GM12878 (cell line): Measurements from ENCODE around the gene CST6. TPM values are rescaled to one million over a fixed set of nuclear protein-coding genes. Genes with fewer than 3 reads are reported as not detected.

Source experiments
- ATAC-seq: fragments of 200-7000 bp; cut with Tn5 transposase; 3 replicates; pipeline ENCODE4 v1.9.1; 2020; ENCODE audit warnings: mild to moderate bottlenecking, moderate library complexity
- BruUV-seq: library from RNA; stranded (reverse); fragments of 400-500 nt; replicated peaks from 2 replicates; lab custom pipeline; 2021; lab: Mats Ljungman, UMichigan
- CTCF ChIA-PET: fragments of 300-600 bp; sonication (Branson Sonifier 250); formaldehyde crosslinking; extraction: SDS; loops from one replicate; lab custom pipeline; 2021; ENCODE audit warnings: inconsistent platforms; lab: Yijun Ruan, JAX
- POLR2A ChIA-PET: fragments of 350-600 bp; formaldehyde crosslinking; extraction: SDS; loops from one replicate; lab custom pipeline; 2021; ENCODE audit warnings: inconsistent platforms; lab: Charles Lee
- RAD21 ChIA-PET: fragments of 300-600 bp; sonication (Branson Sonifier 250); formaldehyde crosslinking; loops from one replicate; lab custom pipeline; 2023; ENCODE audit warnings: antibody characterized with exemption; ENCODE audit not compliant: unreplicated experiment; lab: Charles Lee
- SMC1A ChIA-PET: fragments of 300-600 bp; sonication (Branson Sonifier 250); formaldehyde crosslinking; loops from one replicate; lab custom pipeline; 2023; ENCODE audit not compliant: unreplicated experiment, uncharacterized antibody; lab: Charles Lee
- DNase-seq: peaks from one replicate; pipeline ENCODE4 v3.0.0-alpha.2; 2011; ENCODE audit warnings: low read depth, low spot score
- FAIRE-seq: peaks from 3 replicates; lab custom pipeline; 2011; peaks lifted over from hg19 to GRCh38; lab: Jason Lieb, UNC
- H2AFZ ChIP-seq: 2 replicates; pipeline ENCODE4 v1.6.0; 2011; ENCODE audit warnings: low read depth, low read length, control low read depth; ENCODE audit not compliant: control insufficient read depth
- H3K27ac ChIP-seq: 2 replicates; pipeline ENCODE4 v1.5.1; 2011; ENCODE audit warnings: control low read depth; ENCODE audit not compliant: control insufficient read depth, insufficient read depth
- H3K27me3 ChIP-seq, 2 experiments: replicated peaks in 1 of 2; 2 replicates each; pipeline versions ENCODE4 v1.6.0 to v1.6.1; 2011; ENCODE audit warnings: low read length in 1 of 2; ENCODE audit not compliant: control insufficient read depth in 2 of 2, insufficient read depth in 2 of 2
- H3K36me3 ChIP-seq, 2 experiments: 2 replicates each; pipeline ENCODE4 v1.5.1; 2011; ENCODE audit warnings: low read length in 1 of 2; ENCODE audit not compliant: control insufficient read depth in 2 of 2, insufficient read depth in 2 of 2
- H3K4me1 ChIP-seq: 2 replicates; pipeline ENCODE4 v1.6.1; 2011; ENCODE audit warnings: mild to moderate bottlenecking, low read length, moderate library complexity, mixed read lengths; ENCODE audit not compliant: control insufficient read depth, insufficient read depth
- H3K4me2 ChIP-seq: 2 replicates; pipeline ENCODE4 v1.6.0; 2011; ENCODE audit warnings: control low read depth; ENCODE audit not compliant: control insufficient read depth, insufficient read depth
- H3K4me3 ChIP-seq: fragments of 200-600 bp; sonication (generic); 2 replicates; pipeline ENCODE4 v1.5.1; 2016
- H3K79me2 ChIP-seq: 2 replicates; pipeline ENCODE4 v1.6.0; 2011; ENCODE audit warnings: low read length; ENCODE audit not compliant: control insufficient read depth, insufficient read depth
- H3K9ac ChIP-seq: 2 replicates; pipeline ENCODE4 v1.8.0; 2011; ENCODE audit warnings: low read length, control low read depth, mixed read lengths; ENCODE audit not compliant: control insufficient read depth, insufficient read depth
- H3K9me3 ChIP-seq: replicated peaks from 3 replicates; pipeline ENCODE4 v1.5.1; 2011; ENCODE audit warnings: mild to moderate bottlenecking, low read length; ENCODE audit not compliant: control insufficient read depth, insufficient read depth
- H4K20me1 ChIP-seq: 2 replicates; pipeline ENCODE4 v1.6.0; 2011; ENCODE audit not compliant: control insufficient read depth, insufficient read depth
- BACH1 ChIP-seq: fragments of 450-650 bp; IDR thresholded peaks from 2 replicates; pipeline ENCODE4 v1.6.1; 2017; ENCODE audit warnings: mild to moderate bottlenecking, borderline replicate concordance
- EP300 ChIP-seq, 2 experiments: fragments of 150-350 bp in 1 of 2; IDR thresholded peaks; 2 replicates each; pipeline ENCODE4 v1.6.1; 2011 to 2012; ENCODE audit warnings: low read depth in 2 of 2, low read length in 2 of 2, borderline replicate concordance in 1 of 2, improper control_type of control experiment in 1 of 2, inconsistent platforms in 1 of 2; ENCODE audit not compliant: control insufficient read depth in 1 of 2
- MXI1 ChIP-seq: fragments of 150-350 bp; IDR thresholded peaks from 2 replicates; pipeline ENCODE4 v1.6.1; 2011; ENCODE audit warnings: low read depth, mild to moderate bottlenecking, inconsistent platforms, low read length, improper control_type of control experiment
- POLR2AphosphoS2 ChIP-seq: IDR thresholded peaks from 2 replicates; pipeline ENCODE4 v1.6.1; 2011; ENCODE audit warnings: low read depth, mild to moderate bottlenecking, low read length, improper control_type of control experiment, moderate library complexity
- POLR2AphosphoS5 ChIP-seq: IDR thresholded peaks from 2 replicates; pipeline ENCODE4 v1.6.1; 2011; ENCODE audit warnings: mild to moderate bottlenecking, low read length, inconsistent platforms
- STAT1 ChIP-seq: fragments of 450-650 bp; conservative IDR thresholded peaks from 2 replicates; pipeline ENCODE4 v1.6.1; 2014; ENCODE audit warnings: antibody characterized with exemption, mild to moderate bottlenecking
- ZNF274 ChIP-seq: IDR thresholded peaks from one replicate; pipeline ENCODE4 v1.8.0; 2011; ENCODE audit not compliant: insufficient read length, insufficient read depth
- WGBS: methylation state at CpG from one replicate; pipeline ENCODE4 v1.1.6; 2016; ENCODE audit warnings: low lambda C conversion rate; ENCODE audit not compliant: insufficient replicate concordance, insufficient coverage; ENCODE audit errors: missing lambda C conversion rate; 5-methylcytosine and 5-hydroxymethylcytosine counted together
- in situ Hi-C: fragments of 300-500 bp; cut with MboI; formaldehyde crosslinking; loops from 9 replicates; pipeline ENCODE4 v1.14.3; 2018; ENCODE audit warnings: mixed read lengths
- intact Hi-C: fragments of 100-400 bp; cut with micrococcal nuclease; formaldehyde crosslinking; loops from one replicate; pipeline ENCODE4 v1.14.2; 2022; ENCODE audit not compliant: unreplicated experiment
- polyA plus RNA-seq, 11 experiments: library from polyadenylated mRNA; depleted of rRNA in 4 of 11; unstranded in 6 of 11; stranded (reverse) in 5 of 11; fragments of >200 nt; fragmentation: Nextera tagmentation in 4 of 11; fragmentation: Illumina TruSeq in 1 of 11; extraction: Ambion mirVana in 4 of 11; extraction: Trizol in 1 of 11; gene quantifications; 1 replicate in 1 of 11; 2 replicates in 10 of 11; pipeline versions ENCODE4 v1.2.1 to v1.2.3, GENCODE V29; 2011 to 2016; ENCODE audit warnings: inconsistent platforms in 2 of 11, missing spikeins in 2 of 11, low read depth in 1 of 11
- total RNA-seq, 4 experiments: library from RNA; depleted of rRNA in 3 of 4; stranded (reverse); fragments of >200 nt in 3 of 4; fragmentation: Illumina TruSeq in 1 of 4; extraction: Trizol in 1 of 4; gene quantifications; 2 replicates each; pipeline versions ENCODE4 v1.2.1 to v1.2.3, GENCODE V29; 2013 to 2021

The CST6 gene
- total and polyA plus RNA-seq, 10 of the 15 experiments (the other 5 are each of a cell fraction or from before 2014, with no cell fraction given) = not detected

- Histone ChIP-seq H3K4me3 (no peak overlapping the region), H3K4me2 (no peak overlapping the region), H3K27ac (no peak overlapping the region), H3K27me3 (no peaks in the 10 kb centered on the region), H3K9ac (no peak overlapping the region), H3K4me1 (no peaks in the 10 kb centered on the region), H3K36me3 (peaks cover under 1 to 3% of the 10 kb centered on the region in 2 experiments; a peak in 3 of 4 replicates), H3K9me3 (no peaks in the 10 kb centered on the region), H4K20me1 (no peaks in the 10 kb centered on the region), H3K79me2 (no peaks in the 10 kb centered on the region), H2AFZ (no peak overlapping the region)
- TF ChIP-seq MXI1 (no peak), POLR2AphosphoS5 (no peak), STAT1 (no peak), POLR2AphosphoS2 (no peak), ZNF274 (no peak), EP300 (IDR thresholded peaks at IDR 0.05; ENCODE audit: borderline replicate concordance in 1 of 2, control insufficient read depth in 1 of 2, low read depth in 2 of 2, low read length in 2 of 2) (no peak), BACH1 (no peak)
- SMC1A ChIA-PET = interaction anchor here (4.4 kb wide), 1 partner anchor 99 kb away, joined by 28 read pairs; no protein-coding TSS in a partner anchor
- FAIRE-seq = no peak
- POLR2A ChIA-PET = interaction anchor here (0.6 kb wide), 2 partner anchors 14 to 23 kb away, joined by 3 read pairs; no protein-coding TSS in a partner anchor
- BruUV-seq = no TSS peak
- 83% methylated on average over 5 of the region's 5 CpGs for WGBS
- in situ Hi-C loops = no loop called here
- intact Hi-C loops = no loop called here
- CTCF ChIA-PET = interaction anchor here (0.6 to 4.8 kb wide), 2 partner anchors 98 to 166 kb away, joined by 3 to 51 read pairs; no protein-coding TSS in a partner anchor
- RAD21 ChIA-PET = interaction anchor here (1.9 kb wide), 1 partner anchor 93 kb away, joined by 5 read pairs; the partner anchor contains the start of gene CCDC85B
- ATAC-seq = no peak
- DNase-seq = no peak
Observed at GRCh38 chr11:65983589-65983987, 28.2 kb upstream of the CST6 start.
